Urothelium cell line (cell line): Measurements from ENCODE around the gene AZU1.
"Not testable (repeated sequence)": the region's sequence is repeated elsewhere in the genome, so short reads cannot be mapped to it uniquely, and the experiment has no call there.

Experiments used
- DNase-seq: peaks from one replicate; pipeline ENCODE4 v3.0.0; 2011; ENCODE audit warnings: low spot score, mixed read lengths
- FAIRE-seq: peaks from 2 replicates; lab custom pipeline; 2011; peaks lifted over from hg19 to GRCh38; lab: Jason Lieb, UNC

Gene AZU1

DNA sequence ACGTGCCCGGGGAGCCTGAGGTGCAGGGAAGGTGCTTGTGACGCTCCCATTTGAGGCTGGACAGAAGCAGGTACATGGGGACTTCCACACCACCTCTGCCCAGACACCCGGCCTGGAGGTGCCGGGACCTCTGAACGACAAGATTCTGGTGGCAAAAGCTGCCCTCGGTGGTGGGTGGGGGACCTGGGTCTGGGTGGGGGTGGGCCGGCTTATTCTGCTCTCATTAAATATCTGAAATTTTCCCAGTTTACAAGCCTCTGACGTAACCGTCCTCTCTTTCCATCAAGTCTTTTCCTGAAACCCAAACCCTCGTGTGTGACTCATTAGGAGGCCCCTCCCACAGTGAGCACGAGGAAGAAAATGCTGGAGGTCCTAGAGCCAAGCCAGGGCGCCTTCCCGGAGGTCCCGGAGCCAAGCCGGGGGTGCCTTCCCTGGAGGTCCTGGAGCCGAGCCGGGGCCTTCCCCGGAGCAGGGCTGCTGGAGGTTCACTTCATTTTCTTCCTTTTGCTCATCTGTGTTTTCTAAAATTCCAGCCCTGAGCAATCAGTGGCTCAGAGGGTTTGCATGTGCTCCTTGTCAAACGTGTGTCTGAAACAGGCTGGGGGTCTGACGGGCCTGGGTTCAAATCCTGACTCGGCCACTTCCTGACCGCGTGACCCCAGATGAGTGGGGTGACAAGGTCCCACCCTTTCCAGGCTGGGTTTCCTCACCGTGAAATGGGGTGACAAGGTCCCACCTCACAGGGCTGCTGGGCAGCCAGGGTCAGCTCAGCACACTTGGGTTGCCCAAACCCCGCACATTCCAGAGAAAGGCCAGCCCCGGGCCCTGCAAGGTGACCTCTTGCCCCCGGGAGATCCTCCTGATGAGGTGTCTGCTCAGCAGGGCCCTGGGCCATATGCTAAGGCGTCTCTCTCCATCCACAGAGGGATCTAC lies 41.9 kb downstream of the AZU1 start:
- FAIRE-seq (no peak), DNase-seq (peak; percentile 66)

DNA sequence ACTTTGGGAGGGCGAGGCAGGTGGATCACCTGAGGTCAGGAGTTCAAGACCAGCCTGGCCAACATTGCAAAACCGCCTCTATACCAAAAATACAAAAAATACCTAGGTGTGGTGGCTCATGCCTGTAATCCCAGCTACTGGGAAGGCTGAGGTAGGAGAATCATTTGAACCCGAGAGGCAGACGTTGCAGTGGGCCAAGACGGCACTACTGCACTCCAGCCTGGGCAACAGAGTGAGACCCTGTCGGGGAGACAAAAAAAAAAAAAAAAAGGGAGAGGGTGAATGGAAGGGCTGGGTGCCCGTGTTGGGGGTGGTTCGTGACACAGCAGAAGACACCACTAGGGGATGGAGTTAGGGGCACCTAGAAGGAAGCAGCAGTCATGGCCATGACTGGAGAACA lies 42.7 kb downstream of the AZU1 start:
- DNase-seq, result no peak
- FAIRE-seq, result no peak

DNA sequence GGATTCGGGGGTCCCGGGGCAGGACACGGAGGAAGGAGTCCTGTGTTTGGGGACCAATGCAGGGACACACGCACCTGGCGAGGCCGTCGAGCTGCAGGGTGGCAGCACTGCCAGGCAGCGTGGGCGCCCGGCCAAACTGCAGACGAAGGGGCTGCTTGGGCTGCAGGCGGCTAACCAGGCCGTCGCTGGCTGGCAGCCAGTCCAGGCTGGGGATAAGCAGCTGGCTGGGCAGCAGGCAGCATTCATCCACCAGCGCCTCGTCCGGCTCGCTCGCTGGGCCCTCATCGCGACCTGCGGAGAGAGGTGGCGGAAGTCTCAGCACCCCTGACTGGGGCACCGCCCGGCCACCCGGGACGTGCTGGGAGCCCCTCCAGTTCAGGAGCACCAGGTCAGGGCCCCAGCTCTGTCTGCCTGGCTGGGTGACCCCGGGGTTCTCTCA lies 43.3 kb downstream of the AZU1 start:
- no peak for FAIRE-seq
- DNase-seq, result no peak

DNA sequence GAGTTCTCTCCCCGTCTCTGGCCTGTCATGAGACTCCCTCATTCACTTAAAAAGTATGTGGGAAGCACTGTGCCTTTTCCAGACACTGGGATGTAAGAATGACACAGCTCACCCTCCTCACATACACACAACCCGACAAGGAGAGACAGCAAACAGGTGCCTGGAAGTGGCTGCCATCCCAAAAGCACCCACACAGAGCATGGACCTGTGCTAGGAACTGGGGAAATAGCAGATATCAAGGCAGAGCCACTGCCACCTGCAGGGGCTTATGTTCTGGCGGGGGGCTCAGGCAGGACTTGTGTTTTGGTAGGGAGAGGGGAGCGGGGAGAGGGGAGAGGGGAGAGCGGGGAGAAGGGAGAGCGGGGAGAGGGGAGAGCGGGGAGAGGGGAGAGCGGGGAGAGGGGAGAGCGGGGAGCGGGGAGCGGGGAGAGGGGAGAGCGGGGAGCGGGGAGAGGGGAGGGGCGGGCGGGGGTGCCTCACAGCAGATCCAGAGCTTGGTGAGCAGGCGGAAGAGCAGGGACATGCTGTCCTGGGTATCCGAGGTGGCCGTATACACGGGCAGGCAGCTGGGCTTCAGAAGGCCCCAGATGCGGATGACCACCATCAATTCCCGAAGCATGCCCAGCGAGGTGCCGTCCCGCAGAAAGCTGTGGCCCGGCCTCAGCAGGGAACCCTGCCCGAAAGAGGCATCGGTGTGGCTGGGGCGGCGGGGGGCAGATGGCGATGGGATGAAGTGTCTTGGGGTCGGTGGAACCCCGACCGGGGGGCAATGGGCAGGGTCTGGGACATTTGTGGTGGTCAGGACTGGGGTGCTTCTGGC lies 44.0 kb downstream of the AZU1 start:
- FAIRE-seq, result no peak

DNA sequence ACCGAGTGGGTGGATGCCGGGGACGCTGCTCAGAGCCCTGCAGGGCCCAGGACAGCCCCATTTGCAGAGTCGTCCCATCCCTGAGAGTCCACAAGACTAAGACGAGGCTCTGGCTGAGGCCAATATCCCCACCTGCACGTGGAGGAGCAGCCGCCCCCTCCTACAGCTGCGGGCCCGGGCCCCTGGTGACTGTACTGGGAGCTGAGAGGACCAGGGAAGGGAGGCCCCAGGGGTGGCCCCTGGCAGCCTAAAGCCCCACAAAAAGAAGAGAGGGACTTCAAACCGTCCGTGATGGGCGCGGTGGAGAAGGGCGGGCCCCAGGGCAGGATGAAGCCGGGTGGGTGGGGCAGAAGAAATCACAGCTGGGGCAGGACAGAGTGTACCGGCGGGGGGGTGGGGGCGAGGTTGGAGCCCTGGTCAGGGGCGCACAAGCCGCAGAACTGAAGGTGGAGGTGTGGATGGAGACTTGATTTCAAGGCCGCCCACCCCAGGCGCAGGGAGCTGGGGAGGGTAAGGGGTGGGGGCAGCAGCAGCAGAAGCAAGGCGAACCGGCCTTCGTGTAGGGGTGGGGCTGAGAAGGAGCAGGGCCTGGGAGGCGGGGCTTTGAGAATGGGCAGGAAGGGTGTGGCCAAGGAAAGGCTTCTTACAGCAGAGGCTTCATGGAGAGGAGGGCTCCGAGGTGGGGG lies 44.8 kb downstream of the AZU1 start:
- no peak for FAIRE-seq
- peak; percentile 59 for DNase-seq

More for the DNA sequence above, 44.0 kb downstream of the AZU1 start:
- DNase-seq, result peak; percentile 62

DNA sequence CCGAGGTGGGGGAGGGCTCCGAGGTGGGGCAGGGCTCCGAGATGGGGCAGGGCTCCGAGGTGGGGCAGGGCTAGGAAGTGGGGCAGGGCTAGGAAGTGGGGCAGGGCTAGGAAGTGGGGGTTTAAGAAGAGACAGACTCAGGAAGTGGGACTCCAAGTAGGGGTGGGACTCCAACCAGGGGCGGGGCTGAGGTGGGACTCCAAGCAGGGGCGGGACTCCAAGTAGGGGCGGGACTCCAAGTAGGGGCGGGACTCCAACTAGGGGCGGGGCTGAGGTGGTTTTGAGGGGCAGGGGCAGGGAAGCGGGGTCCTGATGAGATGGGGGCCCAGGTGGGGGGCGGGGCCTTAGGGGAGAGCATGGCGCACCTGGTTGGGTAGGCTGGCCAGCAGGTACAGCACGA lies 45.4 kb downstream of the AZU1 start:
- no peak for FAIRE-seq
- DNase-seq, result no peak

DNA sequence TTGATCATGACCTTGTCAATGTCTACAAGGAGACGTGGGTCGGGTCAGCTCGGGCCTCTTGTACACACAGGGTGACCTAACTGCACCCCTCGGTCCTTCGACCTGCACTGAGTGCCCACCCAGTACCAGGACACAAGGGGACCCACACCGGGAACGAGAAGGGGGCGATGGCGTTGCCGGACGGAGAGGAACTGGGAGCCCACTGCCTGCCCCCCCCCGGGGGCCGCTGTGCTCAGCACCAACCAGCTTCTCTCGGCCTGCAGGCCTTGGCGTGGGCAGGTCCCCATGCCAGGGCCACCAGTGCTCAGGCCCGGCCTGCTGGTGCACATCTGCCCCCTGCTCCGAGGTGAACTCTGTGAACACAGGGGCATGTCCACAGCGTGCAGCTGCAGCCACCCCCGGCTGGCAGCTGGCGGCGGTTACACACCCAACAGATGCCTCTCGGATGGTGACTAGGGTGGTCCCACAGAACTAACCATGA lies 46.0 kb downstream of the AZU1 start:
- DNase-seq, result no peak
- no peak for FAIRE-seq

DNA sequence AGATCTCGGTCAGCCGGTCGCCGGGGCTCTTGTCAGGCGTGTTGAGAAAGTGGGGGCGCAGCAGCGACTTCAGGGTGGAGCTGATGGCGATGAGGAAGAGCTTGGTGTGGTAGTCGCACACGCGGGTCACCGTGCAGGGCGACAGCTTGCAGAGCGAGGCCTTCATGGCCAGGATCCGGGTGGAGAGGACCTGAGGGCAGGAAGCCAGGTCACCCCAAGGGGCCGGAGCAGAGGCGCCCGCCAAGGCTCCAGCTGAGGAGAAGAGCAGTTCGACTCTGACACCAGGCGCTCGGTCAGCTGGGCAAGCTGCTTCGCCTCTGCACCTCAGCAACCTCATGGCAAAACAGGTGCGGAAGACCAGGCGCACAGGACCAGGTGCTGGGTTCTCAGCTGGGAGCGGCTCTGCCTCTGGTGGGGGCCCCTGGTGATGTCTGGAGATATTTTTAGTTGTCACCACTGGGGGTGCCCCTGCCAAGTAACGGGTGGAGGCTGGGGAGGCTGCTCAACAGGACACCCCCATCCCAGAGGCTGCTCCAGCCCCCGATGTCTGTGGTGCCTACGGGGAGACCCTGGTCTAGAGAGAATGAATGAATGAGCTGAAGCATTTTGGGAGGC lies 47.7 kb downstream of the AZU1 start:
- FAIRE-seq, result no peak
- no peak for DNase-seq

DNA sequence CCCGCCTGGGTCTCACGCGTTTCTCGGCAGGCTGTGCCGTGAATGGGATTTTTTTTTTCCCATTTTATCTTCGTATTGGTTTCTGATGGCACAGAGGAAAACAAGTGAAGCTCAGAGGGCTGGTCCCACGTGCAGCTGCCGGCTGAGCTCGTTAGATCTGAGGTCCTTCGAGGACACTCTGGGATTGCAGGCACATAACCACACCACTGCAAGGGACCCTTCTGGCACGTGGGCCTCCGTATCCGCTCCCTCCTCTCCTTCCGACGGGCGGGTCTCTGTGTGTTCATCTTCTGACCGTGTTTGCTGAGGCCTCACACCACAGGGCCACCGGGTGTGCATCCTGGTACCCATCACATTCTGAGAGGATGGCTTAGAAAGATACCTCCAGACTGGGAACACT lies 48.5 kb downstream of the AZU1 start:
- DNase-seq, result no peak
- FAIRE-seq, result no peak

DNA sequence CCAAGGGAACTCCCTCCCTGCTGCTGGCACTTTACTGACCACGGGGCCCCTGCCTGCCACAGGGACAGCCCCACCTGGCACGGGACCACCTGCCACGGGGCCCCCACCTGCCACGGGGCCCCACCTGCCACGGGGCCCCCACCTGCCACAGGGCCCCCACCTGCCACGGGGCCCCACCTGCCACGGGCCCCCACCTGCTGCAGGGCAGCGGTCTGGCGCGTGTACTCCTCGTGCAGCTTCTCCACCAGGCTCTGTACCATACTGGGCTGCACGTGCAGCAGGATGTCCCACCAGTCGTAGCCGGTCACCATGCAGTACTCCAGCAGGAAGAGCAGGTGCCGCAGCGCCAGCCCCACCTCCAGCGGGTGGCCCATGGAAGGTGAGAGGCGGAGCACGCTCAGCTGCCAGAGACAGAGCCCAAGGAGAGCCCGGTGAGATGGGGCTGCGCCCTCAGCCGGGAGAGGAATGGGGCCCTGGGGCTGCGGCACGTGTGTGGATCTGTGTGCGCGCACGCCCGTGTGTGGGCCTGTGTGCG lies 49.2 kb downstream of the AZU1 start:
- FAIRE-seq, result no peak
- DNase-seq, result no peak

DNA sequence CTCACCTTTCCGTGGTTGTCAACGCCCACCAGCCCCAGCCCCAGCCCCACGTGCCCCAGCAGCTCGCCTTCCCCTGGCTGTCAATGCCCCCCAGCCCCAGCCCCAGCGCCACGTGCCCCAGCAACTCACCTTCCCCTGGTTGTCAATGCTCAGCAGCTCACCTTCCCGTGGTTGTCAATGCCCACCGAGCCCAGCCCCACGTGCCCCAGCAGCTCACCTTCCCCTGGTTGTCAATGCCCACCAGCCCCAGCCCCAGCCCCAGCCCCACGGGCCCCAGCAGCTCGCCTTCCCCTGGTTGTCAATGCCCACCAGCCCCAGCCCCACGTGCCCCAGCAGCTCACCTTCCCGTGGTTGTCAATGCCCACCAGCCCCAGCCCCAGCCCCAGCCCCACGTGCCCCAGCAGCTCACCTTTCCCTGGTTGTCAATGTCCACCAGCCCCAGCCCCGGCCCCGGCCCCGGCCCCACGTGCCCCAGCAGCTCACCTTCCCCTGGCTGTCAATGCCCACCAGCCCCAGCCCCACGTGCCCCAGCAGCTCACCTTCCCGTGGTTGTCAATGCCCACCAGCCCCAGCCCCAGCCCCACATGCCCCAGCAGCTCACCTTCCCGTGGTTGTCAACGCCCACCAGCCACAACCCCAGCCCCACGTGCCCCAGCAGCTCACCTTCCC lies 50.5 kb downstream of the AZU1 start:
- DNase-seq, result not testable (repeated sequence)
- FAIRE-seq, result peak; percentile 93

DNA sequence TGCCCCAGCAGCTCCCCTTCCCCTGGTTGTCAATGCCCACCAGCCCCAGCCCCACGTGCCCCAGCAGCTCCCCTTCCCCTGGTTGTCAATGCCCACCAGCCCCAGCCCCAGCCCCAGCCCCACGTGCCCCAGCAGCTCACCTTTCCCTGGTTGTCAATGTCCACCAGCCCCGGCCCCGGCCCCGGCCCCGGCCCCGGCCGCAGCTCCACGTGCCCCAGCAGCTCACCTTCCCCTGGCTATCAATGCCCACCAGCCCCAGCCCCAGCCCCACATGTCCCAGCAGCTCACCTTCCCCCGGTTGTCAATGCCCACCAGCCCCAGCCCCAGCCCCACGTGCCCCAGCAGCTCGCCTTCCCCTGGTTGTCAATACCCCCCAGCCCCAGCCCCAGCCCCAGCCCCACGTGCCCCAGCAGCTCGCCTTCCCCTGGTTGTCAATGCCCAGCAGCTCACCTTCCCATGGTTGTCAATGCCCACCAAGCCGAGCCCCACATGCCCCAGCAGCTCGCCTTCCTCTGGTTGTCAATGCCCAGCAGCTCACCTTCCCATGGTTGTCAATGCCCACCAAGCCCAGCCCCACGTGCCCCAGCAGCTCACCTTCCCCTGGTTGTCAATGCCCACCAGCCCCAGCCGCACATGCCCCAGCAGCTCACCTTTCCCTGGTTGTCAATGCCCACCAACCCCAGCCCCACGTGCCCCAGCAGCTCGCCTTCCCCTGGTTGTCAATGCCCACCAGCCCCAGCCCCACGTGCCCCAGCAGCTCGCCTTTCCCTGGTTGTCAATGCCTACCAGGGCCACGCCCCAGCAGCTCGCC lies 51.3 kb downstream of the AZU1 start:
- peak; percentile 97 for FAIRE-seq
- not testable (repeated sequence) for DNase-seq

DNA sequence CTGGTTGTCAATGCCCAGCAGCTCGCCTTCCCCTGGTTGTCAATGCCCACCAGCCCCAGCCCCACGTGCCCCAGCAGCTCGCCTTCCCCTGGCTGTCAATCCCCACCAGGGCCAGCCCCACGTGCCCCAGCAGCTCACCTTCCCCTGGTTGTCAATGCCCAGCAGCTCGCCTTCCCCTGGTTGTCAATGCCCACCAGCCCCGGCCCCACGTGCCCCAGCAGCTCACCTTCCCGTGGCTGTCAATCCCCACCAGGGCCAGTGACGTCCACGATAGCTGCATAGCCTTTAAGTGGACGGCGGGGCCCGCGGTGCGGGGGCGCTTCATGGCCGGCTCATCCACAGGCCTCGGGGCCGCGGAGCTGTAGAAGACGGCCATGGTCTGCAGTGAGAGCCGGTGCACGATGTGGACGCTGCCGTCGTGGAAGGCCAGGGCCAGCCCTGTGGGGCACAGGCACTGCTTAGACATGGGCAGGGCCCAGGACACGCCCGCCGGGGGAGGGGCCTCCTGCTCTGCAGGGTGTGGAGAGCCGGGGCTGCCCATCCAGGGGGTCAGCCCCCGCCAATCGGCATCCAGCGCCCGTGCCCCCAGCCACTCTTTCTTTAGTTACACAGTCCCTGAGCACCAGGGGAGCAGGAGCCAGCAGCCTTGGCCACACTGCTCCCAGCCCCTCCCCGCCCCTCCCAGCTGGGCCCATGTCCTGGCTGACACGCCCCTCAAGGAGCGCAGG lies 52.2 kb downstream of the AZU1 start:
- DNase-seq, result no peak
- FAIRE-seq, result no peak
